HG02973 (cell line): ENCODE data around the gene SIN3B.

Experiments used
- ATAC-seq: cut with Tn5 transposase; IDR thresholded peaks from one replicate; pipeline ENCODE4 v1.9.1; 2021; ENCODE audit warnings: moderate library complexity; ENCODE audit not compliant: unreplicated experiment

SIN3B gene

DNA sequence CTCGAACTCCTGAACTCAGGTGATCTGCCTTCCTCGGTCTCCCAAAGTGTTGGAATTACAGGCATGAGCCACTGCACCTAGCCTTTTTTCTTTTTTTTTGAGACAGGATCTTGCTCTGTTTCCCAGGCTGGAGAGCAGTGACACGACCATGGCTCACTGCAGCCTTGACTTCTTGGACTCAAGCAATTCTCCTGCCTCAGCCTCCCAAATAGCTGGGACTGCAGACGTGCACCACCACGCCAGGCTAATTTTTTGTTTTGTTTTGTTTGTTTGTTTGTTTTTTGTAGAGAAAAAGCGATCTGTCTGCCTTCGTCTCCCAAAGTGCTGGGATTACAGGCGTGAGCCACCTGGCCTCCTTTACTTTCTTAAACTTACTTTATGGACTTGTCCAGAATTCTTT lies 6.5 kb upstream of the SIN3B start:
- no peak for ATAC-seq

DNA sequence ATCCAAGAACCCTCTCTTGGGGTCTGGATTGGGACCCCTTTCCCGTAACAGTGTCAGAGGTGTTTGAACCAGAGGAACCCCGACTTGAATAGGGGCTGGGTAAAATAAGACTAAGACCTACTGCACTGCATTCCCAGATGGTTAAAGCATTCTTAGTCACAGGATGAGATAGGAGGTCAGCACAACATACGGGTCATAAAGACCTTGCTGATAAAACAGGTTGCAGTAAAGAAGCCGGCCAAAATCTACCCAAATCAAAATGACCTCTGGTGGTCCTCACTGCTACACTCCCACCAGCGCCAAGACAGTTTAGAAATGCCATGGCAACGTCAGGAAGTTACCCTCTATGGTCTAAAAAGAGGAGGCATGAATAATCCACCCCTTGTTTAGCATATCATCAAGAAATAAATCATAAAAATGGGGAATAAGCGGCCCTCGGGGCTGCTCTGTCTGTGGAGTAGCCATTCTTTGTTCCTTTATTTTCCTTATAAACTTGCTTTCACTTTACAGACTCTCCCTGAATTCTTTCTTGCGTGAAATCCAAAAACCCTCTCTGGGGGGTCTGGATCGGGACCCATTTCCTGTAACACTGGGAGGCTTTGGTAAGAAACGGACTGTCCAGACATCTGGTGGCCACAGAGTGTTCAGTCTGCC lies 4.4 kb upstream of the SIN3B start:
- ATAC-seq, result no peak

DNA sequence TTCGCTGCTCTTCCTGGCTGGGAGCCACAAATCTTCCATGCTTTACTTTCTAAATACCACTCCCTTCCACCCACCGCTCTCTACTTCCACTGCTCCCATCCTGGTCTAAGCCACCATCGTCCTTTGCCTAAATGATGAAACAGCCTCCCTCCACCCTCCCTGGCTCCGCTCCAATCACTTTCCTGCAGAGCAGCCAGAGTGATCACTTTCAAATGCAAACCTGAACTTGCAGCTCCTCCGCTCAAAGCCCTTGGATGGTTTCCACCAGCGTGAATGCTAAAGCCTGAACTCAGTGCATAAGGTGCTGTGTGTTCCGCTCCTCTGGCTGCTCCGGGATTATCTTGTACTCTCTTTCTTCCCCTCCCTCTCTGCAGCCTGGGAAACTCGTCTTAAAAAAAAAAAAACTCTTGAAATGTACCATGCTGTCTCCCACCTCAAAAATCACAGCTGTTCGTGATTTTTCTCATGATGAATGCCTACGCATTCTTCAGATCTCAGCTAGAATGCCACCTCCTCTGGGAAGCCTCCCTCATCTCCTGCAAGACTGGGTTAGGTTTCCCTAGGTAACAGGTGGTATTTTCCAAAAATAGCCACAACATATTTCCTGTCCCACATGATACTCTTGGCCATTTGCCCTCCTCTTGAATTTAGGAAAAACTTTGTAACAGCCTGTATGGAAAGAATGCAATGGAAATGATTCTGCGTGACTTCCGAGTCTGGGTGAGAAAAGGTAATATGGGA lies 3.7 kb upstream of the SIN3B start:
- no peak for ATAC-seq

DNA sequence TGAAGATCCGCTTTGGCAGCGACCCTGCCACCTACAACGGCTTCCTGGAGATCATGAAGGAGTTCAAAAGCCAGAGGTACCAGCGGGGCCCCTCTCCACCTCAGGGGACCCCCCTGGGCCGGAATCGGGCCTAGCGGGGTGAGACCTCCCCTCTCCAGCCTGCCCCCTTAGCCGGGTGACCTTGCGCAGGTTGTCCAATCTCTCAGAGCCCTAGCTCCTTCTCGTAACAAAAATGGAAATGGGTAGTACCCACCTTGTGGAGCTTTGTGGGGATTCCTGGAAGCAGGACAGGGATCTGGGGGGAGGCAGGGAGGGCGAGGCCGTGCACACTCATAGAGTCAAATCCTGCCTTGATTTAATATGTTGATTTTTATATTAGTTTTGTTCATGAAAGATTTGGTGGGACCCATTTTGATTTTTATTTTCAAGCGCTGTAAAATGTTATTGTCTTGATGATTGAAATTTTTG lies 658 bp downstream of the SIN3B start:
- no peak for ATAC-seq

DNA sequence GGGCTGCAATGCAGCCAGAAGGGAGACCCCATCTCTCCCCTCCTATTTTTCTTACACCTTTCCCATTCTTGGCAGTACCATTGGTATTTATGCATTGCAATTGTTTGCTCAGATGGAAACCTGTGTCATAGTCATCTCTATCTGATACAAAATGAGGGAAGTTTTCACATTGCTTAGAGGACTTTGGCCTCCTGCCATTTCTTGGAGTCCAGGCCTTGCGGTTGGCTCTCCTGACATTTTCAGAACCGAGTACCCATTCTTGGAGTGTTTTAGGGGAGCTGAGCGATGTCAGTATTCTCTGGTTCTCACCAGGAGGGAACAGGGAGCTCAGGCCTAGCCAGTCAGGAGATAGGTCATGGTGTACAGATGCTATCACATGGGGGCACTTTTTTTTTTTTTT lies 1.5 kb downstream of the SIN3B start:
- no peak for ATAC-seq

DNA sequence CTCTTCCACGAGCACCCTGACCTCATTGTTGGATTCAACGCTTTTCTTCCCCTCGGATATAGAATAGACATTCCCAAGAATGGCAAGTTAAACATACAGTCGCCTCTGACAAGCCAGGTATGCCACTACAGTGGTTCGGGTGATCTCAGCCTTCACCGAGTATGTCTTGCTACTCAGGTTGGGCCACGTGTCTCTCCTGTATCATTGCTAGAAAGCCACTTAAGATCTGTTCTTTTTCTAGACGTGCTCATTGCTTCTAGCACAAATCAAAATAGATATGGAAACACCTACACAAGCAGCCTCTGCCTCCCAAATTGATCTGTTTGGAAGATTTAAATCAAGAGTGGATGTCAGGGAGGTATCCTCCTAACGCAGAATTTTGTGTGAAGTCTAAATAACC lies 2.3 kb downstream of the SIN3B start:
- ATAC-seq, result no peak

DNA sequence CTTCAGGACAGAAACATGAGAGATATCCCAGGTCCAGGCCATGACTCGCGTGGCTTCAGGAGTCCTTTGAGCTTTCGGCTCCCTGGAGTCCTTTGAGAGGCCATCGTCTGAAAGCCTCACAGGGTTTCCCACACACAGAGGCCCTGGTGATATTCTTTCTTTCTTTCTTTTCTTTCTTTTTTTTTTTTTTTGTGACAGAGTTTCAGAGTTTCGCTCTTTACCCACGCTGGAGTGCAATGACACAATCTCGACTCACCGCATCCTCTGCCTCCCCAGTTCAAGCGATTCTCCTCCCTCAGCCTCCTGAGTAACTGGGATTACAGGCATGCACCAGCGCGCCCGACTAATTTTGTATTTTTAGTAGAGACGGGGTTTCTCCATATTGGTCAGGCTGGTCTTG lies 5.5 kb downstream of the SIN3B start:
- no peak for ATAC-seq

DNA sequence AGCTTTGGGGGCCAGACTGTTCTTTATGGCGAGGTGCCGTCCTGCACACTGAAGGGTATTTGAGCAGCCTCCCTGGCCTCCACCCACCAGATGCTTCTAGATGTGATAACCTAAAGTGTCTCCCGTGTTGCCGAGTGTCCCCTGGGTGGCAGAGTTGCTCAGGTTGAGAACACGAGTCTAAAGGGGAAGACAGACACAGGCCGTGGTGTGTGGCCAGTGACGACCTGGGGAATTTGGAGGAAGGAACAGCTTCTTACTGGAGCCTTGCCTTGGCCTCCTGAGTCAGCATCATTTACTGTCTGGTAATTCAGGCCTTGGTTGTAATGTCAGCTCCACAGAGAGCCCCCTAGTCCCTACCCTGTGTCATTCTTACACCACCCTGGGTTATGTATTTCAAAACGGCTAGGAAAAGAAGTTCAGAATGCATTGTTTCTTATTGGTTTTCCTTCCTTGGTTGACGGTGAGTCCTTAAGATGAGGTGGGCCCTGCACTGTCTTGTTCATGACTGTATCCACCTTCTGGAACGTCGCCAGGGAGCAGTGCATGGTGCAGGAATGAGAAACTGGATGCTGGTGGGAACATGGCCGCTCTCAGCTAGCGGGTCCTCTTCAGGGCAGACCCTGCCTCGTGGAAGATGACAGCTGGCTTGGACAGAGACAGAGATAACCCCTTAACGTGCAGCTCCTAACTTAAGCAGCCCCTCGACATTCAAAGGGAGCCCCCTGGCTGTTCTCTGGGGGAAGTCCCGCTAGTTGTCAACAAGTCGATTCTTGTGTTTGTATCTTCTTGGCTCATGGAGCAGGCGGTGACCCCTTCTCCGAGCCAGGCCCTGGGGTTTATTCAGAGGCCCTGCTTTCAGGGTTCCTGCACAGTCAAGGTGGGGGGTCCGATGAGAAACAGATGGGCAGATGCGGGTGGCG lies 7.2 kb downstream of the SIN3B start:
- ATAC-seq, result no peak

DNA sequence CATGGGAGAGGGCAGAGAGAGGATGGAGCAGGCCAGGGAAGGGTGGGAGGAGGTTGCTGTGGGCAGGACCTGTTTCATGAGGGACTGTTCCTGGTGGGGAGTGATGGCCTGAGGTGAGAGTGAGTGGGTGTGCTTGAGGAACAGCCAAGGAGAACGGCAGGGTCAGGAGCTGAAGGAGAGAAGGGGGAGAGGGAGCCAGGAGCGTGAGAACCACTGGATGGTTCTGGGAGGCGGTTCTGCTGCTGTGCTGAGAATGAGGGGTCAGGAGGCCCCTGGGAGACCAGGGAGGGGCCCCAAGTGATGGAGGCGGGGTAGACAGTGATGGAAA lies 7.8 kb downstream of the SIN3B start:
- no peak for ATAC-seq

DNA sequence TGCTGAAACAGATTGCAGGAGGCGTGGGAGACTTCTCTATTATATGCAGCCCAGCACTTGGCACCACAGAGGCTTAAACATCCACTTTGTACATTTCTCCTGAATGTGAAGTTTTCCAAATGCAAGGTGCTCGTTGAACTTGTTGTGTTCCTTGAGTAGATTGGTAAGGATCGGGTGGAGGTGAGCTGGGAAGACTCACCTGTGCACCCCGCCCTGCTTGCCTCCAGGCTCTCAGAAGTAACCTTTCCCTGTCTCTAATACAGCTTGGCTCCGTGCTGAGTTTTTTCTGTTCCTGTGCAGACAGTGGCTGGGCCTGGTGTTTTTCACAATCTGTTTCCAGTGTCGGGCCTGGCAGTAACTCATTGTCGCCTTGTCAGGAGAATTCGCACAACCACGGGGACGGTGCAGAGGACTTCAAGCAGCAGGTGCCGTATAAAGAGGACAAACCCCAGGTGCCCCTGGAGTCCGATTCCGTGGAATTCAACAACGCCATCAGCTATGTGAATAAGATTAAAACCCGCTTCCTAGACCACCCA lies 12.3 kb downstream of the SIN3B start:
- ATAC-seq, result no peak

DNA sequence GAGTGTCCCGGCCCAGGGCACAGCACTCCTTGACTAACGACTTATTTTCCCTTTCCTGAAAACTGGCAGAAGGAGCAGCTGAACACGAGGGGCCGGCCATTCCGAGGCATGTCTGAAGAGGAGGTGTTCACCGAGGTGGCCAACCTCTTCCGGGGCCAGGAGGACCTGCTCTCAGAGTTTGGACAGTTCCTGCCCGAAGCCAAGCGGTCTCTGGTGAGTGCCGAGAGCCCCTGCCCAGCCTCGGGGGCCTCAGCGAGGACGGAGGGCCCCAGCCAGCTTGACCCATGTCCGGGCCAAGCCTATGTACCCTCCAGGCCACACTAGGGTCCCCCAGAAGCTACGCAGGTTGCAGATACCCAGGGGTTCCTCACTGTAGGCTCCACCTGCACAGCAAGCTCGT lies 17.7 kb downstream of the SIN3B start:
- ATAC-seq, result no peak

DNA sequence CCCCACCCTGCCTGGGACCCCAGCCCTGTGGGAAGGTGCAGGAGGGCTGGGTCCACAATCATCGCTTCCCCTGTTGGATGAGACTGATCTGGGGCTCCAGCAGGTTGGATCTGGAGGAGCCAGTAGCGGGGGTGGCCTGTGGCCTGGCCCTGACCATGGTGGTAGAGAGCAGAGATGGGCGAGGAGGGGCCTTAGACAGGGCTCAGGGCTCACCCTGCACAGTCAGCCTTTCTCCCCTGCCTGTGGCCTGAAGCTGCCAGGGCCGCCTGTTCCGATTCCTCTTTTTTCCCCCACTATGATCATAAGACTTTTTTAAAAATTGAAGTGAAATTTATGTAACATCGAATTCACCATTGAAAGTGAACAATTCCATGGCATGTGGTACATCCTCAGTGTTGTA lies 18.2 kb downstream of the SIN3B start:
- ATAC-seq, result no peak

DNA sequence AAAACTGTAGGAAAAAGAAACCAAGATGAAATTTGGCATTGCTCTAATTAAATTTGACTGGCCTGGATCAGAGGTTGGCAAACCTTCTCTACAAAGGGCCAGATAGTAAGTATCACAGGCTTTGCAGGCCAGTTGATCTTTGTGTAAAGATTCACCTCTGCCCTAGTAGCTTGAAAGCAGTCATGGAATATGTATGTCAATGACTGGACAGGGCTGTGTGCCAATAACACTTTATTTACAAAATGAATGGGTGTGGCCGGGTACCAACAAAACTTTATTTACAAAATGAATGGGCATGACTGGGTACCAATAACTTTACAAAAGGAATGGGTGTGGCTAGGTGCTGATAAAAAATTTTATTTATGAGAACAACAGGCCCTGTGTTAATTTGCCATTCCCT lies 20.0 kb downstream of the SIN3B start:
- ATAC-seq, result no peak

DNA sequence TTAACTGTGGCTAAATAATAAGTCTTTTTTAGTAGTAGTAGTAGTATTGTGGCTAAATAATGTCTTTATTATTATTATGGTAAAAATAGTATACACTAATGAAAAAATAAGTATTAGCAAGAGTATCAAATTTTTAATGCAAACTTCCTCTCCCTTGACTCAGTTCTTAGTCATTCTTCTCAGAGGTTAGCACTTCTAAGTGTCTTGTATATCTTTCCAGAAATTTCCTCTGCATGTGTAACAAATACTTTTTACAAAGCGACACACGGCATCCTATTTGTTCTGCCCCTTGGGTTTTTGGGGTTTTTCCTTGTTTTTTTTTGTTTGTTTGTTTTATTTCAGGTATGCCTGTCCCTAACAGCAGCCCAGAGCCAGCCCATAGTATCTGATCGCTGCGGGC lies 20.9 kb downstream of the SIN3B start:
- ATAC-seq, result no peak

DNA sequence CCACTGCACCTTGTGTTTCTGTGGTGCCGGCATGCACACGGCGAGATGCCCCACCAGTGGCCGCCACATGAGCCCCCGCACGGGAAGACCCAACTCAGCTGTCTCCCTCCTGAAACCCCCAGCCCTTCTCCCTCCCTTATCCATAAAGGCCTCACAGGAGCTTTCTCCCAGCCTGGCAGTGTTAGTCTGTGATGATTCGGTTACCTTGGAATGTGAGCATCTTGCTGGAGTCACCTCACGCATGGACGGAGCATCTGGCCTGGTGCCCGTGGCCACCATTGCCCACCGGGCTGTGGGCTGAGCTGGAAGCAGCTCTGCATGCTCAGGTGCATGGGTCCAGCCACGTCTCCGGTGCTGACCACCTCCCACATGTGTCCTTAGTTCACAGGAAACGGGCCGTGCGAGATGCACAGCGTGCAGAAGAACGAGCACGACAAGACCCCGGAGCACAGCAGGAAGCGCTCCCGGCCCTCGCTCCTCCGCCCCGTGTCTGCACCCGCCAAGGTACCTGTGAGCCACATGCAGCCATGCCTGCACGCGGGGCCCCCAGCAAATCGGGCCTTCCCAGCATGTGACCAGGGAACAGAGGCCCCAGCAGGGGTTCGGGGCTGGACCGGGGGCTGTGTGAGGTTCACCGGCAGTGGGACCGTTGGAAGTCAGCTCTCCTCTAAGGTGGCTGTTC lies 22.0 kb downstream of the SIN3B start:
- no peak for ATAC-seq

DNA sequence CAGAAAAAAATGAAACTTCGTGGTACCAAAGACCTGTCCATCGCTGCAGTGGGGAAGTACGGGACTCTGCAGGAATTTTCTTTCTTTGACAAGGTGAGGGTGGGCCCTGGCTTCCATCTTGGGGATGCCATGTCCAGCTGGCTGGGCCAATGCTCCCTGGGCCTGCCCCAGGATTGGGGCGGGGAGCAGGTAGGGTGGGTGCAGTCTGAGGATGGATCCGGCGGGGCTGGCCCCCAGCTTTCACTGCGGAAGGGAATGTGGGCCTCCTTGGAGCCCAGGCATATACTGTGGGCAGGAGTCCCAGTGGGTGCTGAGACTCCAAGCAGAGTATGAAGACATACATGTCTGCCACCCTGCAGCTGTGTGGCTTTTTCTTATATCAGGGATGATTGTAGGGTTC lies 23.9 kb downstream of the SIN3B start:
- ATAC-seq, result no peak

DNA sequence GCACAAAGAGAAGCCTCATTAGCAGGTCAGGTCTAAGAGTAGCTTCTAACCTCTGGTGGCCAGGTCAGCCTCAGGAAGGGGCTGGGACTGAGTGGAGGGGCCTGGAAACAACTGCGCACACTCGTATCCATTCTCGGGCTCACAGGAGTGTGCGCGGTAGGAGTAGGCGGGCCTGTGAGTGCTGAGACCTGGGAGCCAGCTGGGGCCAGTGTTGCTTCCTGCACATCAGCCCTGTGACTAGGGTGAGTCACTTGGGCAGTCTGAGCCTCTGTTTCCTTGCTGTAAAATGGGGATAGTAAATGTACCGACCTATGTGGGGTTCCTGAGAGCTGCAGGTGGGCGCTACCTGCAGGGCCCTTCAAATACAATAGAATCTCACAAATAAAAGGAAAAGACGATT lies 26.9 kb downstream of the SIN3B start:
- no peak for ATAC-seq

DNA sequence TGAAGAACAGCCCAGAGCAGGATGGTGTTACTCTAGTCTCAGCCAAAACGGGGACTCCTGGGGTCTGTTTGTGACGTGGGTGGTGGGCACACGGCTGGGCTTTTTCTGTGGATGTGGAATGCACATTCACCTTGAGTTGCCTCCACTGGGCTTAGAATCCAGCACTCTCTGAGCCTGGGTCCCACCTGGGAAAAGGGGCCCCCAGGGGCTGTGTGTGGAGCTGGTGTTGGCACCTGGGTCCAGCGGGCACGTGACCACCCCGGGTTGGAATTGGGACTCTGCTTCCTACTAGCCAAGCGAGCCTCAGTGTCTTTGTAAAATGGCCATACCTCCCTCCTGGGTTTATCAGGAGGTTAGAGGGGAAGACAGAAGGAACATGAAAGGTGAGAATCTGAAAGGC lies 30.4 kb downstream of the SIN3B start:
- no peak for ATAC-seq

DNA sequence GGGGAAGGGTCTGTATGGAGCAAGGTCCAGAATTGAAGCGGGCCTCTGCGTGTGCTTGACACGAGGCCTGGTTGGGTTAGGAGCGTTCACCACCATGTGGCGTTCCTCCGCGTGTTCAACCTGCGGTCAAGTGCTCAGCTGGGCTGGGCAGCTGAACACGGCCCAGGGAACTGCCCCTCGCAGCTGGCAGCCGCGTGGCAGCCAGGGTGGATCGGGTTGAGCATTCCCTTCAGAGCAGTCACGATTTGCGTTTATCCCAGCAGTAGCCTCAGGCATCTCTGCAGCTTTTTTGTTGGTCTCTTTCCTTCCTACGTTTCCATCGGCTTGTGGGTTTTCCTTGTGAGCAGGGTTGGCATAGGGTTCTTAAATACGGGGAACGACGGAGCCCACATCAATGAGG lies 30.9 kb downstream of the SIN3B start:
- ATAC-seq, result no peak

DNA sequence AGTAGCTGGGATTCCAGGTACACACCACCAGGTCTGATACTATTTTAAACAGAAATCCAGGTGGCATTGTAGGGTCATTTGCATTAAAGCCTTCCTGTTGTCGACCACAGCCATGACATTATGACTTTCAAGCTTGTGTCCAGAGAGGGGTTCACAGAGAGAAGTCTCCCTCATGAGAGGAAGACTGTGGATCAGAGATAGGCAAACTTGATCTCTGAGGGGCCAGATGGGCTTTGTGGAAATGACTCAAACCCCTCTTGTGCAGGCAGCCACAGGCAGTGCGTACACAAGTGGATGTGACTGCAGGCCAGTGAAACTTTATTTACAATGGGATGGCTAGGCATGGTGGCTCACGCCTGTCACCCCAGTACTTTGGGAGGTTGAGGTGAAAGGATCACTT lies 31.8 kb downstream of the SIN3B start:
- no peak for ATAC-seq

DNA sequence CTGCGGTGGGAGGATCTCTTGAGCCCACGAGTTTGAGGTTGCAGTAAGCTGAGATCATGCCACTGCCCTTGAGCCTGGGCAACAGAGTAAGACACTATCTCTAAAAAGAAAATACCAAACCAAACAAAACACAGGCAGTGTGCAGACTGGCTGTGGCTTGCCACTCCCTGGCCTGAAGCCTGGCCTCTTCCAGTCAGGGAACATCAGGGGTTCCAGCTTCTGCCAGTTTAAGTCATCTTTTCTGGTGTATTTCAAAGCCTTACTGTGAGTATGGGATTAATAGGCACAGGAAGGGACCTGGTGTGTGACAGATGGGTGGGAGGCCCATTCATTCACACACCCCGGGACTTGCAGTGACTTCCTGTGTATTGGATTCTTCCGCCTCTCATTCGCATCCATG lies 32.6 kb downstream of the SIN3B start:
- no peak for ATAC-seq
